Ovary (tissue), 3 donors: ENCODE results near the gene EXT2.

Experiments used
- POLR2A ChIP-seq: fragments of 450-650 bp; IDR thresholded peaks from one replicate; pipeline ENCODE4 v1.6.1; 2017; ENCODE audit warnings: antibody characterized with exemption, mild to moderate bottlenecking, moderate library complexity
- TF ChIP-seq, protein P1 (sequence below), 3 donors: fragments of 450-650 bp in 2 of 3; fragments of 200-600 bp in 1 of 3; IDR thresholded peaks; one replicate each; pipeline versions ENCODE4 v1.5.1 to v1.8.0; 2016 to 2022; ENCODE audit warnings: antibody characterized with exemption in 3 of 3, mild to moderate bottlenecking in 1 of 3
- donor health status: DM: no; HTN: no; CAD: no.

DNA sequence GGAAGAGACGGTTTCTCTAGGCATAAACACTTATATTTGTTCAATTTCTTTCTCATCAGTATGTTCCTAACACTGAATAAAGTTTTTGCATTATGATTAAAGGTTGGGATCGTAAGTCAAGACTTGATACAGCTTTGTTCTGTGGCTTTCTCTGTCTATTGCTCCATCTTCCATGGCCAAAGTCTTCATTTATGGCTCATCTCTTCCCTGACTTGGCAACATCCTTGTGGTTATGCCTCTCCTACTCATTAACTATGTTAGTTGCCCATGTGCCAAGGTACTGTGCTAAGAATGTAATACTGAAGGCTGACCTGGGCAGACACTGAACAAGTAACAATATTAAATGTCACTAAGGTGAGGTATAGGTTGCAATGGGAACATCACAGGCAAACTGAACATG, 49.3 kb upstream of the EXT2 start:
- TF ChIP-seq, protein P1, sequence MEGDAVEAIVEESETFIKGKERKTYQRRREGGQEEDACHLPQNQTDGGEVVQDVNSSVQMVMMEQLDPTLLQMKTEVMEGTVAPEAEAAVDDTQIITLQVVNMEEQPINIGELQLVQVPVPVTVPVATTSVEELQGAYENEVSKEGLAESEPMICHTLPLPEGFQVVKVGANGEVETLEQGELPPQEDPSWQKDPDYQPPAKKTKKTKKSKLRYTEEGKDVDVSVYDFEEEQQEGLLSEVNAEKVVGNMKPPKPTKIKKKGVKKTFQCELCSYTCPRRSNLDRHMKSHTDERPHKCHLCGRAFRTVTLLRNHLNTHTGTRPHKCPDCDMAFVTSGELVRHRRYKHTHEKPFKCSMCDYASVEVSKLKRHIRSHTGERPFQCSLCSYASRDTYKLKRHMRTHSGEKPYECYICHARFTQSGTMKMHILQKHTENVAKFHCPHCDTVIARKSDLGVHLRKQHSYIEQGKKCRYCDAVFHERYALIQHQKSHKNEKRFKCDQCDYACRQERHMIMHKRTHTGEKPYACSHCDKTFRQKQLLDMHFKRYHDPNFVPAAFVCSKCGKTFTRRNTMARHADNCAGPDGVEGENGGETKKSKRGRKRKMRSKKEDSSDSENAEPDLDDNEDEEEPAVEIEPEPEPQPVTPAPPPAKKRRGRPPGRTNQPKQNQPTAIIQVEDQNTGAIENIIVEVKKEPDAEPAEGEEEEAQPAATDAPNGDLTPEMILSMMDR (IDR thresholded peaks at IDR 0.05), result no peak
- no peak for TF ChIP-seq POLR2A
